ENCODE measurements around the gene FAM20C. TPM values are rescaled to one million over a fixed set of nuclear protein-coding genes. Genes with fewer than 3 reads are reported as not detected.
"Not testable (repeated sequence)": the region's sequence is repeated elsewhere in the genome, so short reads cannot be mapped to it uniquely, and the experiment has no call there.

The FAM20C gene
- total and polyA plus RNA-seq, 7 donors, result 15.6 to 47.6 (median 28.1) TPM

DNA sequence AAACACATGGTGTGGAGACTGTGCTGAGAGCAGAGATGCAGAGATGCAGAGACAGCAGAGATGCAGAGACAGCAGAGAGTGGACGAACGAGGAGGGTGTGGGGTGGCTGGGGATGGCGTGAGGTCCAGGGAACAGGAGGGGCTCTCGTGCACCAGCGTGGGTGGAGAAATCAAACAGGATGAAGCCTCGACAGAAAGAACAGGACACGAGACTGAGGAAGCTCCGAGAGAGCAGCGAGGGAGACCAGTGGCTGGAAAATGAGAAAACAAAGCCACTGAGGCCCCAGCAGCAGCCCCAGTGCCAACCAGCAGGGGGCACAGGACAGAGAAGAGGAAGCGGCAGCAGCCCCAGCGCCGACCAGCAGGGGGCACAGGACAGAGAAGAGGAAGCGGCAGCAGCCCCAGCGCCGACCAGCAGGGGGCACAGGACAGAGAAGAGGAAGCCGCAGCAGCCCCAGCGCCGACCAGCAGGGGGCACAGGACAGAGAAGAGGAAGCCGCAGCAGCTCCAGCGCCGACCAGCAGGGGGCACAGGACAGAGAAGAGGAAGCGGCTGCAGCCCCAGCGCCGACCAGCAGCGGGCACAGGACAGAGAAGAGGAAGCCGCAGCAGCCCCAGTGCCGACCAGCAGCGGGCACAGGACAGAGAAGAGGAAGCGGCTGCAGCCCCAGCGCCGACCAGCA lies 70.4 kb downstream of the FAM20C start:
- H3K4me3 ChIP-seq; H3K27me3 ChIP-seq (ENCODE audit: insufficient read depth in 3 of 3, low read length in 2 of 3); intact Hi-C loops (cut with DNase I); H3K4me1 ChIP-seq; ATAC-seq; H3K27ac ChIP-seq; H3K9me3 ChIP-seq: not testable (repeated sequence)
- TF ChIP-seq, protein P1, sequence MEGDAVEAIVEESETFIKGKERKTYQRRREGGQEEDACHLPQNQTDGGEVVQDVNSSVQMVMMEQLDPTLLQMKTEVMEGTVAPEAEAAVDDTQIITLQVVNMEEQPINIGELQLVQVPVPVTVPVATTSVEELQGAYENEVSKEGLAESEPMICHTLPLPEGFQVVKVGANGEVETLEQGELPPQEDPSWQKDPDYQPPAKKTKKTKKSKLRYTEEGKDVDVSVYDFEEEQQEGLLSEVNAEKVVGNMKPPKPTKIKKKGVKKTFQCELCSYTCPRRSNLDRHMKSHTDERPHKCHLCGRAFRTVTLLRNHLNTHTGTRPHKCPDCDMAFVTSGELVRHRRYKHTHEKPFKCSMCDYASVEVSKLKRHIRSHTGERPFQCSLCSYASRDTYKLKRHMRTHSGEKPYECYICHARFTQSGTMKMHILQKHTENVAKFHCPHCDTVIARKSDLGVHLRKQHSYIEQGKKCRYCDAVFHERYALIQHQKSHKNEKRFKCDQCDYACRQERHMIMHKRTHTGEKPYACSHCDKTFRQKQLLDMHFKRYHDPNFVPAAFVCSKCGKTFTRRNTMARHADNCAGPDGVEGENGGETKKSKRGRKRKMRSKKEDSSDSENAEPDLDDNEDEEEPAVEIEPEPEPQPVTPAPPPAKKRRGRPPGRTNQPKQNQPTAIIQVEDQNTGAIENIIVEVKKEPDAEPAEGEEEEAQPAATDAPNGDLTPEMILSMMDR (IDR thresholded peaks at IDR 0.05), result peak; percentile 30
- 75 to 93% (median 85%) methylated on average over 15 to 27 of the region's 31 CpGs for WGBS, 3 donors
- peaks cover 0 to 36% of the 10 kb centered on the region in 2 donors for H3K36me3 ChIP-seq (ENCODE audit: insufficient read depth in 1 of 2, low read depth in 1 of 2)
- DNase-seq, result peak in 1 of 2 donors; percentile 21

DNA sequence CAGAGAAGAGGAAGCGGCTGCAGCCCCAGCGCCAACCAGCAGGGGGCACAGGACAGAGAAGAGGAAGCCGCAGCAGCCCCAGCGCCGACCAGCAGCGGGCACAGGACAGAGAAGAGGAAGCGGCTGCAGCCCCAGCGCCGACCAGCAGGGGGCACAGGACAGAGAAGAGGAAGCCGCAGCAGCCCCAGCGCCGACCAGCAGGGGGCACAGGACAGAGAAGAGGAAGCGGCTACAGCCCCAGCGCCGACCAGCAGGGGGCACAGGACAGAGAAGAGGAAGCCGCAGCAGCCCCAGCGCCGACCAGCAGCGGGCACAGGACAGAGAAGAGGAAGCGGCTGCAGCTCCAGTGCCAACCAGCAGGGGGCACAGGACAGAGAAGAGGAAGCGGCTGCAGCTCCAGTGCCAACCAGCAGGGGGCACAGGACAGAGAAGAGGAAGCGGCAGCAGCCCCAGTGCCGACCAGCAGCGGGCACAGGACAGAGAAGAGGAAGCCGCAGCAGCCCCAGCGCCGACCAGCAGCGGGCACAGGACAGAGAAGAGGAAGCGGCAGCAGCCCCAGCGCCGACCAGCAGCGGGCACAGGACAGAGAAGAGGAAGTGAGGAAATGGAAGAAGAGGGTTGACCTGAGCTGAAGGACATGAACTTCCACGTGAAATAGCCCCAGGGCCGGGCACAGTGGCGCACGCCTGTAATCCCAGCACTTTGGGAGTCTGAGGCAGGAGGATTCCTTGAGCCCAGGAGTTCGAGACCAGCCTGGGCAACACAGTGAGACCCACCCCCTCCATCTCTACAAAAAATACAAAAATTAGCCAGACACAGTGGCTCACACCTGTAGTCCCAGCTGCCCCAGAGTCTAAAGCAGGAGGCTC lies 71.3 kb downstream of the FAM20C start:
- Histone ChIP-seq H3K36me3 (ENCODE audit: insufficient read depth in 1 of 2, low read depth in 1 of 2) (peaks cover 0 to 32% of the 10 kb centered on the region in 2 donors), H3K27ac (peak overlapping the region; percentile 23)
- WGBS, 3 donors, result 69 to 78% (median 76%) methylated on average over 9 to 29 of the region's 37 CpGs
- H3K27me3 ChIP-seq (ENCODE audit: insufficient read depth in 3 of 3, low read length in 2 of 3); intact Hi-C loops (cut with DNase I); H3K4me3 ChIP-seq; H3K4me1 ChIP-seq; H3K9me3 ChIP-seq: not testable (repeated sequence)
- peak; percentile 17 to 61 for DNase-seq
- peak in 1 of 4 donors; percentile 38 for ATAC-seq
- TF ChIP-seq, protein P1 (IDR thresholded peaks at IDR 0.05), result peak; percentile 46

DNA sequence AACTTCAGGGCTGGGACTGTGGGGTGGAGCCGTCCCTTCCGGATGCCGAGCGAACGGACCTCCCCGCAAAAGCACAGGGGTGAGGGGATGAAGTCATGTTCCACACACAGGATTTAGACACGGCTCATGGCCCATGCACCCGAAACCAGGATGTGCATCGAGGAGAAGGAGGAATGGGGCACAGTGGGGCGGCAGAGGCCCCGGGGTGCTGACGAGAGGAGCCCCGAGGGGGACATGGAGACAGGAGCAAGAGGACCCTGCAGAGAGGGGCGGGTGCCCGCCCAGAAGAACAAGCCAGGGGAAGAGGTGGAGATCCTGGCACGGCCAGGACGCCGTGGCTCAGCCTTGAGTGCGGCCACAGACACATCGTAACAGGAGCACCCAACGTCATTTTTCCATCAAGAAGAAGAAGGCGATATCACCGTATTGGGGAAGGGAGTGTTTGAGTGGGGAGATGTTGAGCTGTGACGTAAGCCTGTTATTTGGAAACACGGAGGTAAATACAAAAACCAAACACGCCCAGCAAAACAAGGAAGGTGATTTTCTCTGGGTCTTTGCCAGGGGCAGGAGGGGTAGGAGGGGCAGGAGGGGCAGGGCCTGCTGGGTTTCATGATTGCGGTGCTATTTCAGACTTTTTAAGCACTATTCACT lies 72.3 kb downstream of the FAM20C start:
- Histone ChIP-seq H3K27ac (no peak overlapping the region), H3K9me3 (no peaks in the 10 kb centered on the region), H3K36me3 (ENCODE audit: insufficient read depth in 1 of 2, low read depth in 1 of 2) (peaks cover 0 to 22% of the 10 kb centered on the region in 2 donors), H3K4me3 (no peak overlapping the region), H3K4me1 (no peaks in the 10 kb centered on the region), H3K27me3 (ENCODE audit: insufficient read depth in 3 of 3, low read length in 2 of 3) (no peaks in the 10 kb centered on the region)
- TF ChIP-seq, protein P1 (IDR thresholded peaks at IDR 0.05), result no peak
- ATAC-seq (peak in 2 of 4 donors; percentile 6 to 23), DNase-seq (peak; percentile 18 to 26)
- WGBS, 3 donors, result 59 to 75% (median 67%) methylated on average over 27 of the region's 27 CpGs
- intact Hi-C loops (cut with DNase I), result no loop called here

DNA sequence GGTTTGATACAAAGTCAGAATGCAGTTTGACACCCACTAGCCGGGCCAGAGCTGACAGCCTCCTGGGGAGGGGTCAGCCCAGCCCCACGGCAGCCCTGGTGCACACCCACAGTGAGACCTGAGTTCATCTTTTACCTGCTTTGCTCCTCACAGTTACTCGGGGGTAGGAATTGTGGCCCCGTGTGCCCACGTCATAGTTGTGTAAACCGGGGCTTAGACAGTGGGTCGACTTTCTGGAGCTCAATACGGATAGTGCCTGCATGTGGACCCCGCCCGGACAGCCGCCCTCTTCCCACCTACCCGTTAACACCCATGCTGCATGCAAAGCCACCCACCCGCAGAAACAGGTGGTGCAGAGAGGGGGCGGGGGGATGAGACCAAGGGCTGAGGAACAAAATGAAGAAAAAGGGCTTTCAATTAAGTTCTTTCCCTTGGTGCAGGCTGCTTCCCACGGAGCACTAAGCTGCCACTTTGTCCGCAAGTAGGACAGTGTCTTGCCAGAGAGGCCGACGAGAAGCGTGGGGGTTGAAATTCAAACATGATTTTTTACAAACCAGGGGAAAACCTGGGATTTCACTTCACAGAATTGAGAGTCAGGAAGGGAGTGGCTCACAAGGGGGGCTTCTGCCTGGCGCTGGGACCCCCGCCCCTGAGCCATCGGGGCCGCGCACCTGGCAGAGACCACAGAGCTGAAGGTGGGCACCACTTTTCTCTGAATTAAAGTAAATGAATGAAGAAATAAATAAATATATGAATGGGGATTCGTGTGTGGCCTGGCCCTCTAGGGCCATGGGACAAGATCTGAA lies 73.0 kb downstream of the FAM20C start:
- intact Hi-C loops (cut with DNase I), result no loop called here
- 41 to 59% (median 44%) methylated on average over 25 of the region's 25 CpGs for WGBS, 3 donors
- Histone ChIP-seq H3K4me3 (no peak overlapping the region), H3K9me3 (no peaks in the 10 kb centered on the region), H3K27me3 (ENCODE audit: insufficient read depth in 3 of 3, low read length in 2 of 3) (no peaks in the 10 kb centered on the region), H3K27ac (no peak overlapping the region), H3K36me3 (ENCODE audit: insufficient read depth in 1 of 2, low read depth in 1 of 2) (peaks cover 0 to 15% of the 10 kb centered on the region in 2 donors), H3K4me1 (no peaks in the 10 kb centered on the region)
- ATAC-seq, result peak in 3 of 4 donors; percentile 15 to 23 (median 19)
- DNase-seq, result peak; percentile 12 to 46
- TF ChIP-seq, protein P1 (IDR thresholded peaks at IDR 0.05), result no peak

Data from psoas muscle (tissue), 8 donors.